DND-41 (cell line): Measurements from ENCODE around the gene OR51F2.

Experiments used
- CTCF ChIP-seq: IDR thresholded peaks from 2 replicates; pipeline ENCODE4 v1.5.1; 2012; ENCODE audit warnings: borderline replicate concordance, low read length, moderate library complexity, mild to moderate bottlenecking; ENCODE audit not compliant: poor library complexity, severe bottlenecking; ENCODE audit errors: extremely low read depth
- EZH2 ChIP-seq: IDR thresholded peaks from 3 replicates; pipeline ENCODE4 v1.6.1; 2012; ENCODE audit warnings: borderline replicate concordance, low read depth, mild to moderate bottlenecking, moderate library complexity, low read length, inconsistent platforms; ENCODE audit not compliant: severe bottlenecking

GRCh38 chr11:4808476-4808875 lies 12.6 kb upstream of the OR51F2 start:
- TF ChIP-seq CTCF (no peak), EZH2 (no peak)
